ENCODE results near the gene VPREB1.
"Not testable (repeated sequence)": the region's sequence is repeated elsewhere in the genome, so short reads cannot be mapped to it uniquely, and the experiment has no call there.

VPREB1 gene

GRCh38 chr22:22214819-22215329 is 29.7 kb upstream of the VPREB1 start:
- DNase-seq, result no peak

DNA sequence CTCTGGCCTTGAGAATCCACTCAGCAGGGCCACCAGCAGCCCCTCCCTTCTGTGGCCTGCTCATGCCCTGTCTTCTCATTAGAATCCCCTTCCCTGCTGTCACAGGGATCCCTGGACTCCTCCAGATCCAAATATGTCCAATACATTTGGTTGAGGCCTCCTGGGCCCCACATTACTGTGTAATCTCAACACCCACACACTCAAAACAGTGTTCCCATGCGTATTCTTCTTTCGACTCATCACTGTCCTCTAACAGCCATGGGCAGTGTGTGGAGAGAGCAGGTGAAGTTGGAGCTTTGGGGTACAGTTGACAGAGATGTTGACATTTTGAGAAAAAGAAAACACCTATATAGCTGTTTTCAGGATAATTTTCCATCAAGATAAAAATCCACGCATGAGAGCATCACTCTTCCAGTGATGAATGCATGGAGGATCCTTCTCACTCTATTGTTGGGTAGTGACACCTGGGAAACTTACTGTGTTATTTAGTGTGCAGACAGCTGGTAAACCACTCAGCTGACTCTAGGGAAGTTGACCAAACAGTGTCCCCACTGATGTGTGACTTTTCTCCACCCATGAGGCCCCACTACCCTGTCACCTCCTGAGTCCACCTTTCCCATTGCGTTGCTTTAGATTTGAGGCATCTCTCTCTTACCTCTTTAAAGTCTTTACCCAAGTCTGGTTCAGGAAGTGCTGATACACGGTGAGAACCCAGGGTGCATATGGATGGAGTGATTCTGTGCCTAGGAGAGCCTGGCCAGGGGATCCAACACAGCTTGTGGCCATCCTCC is 28.7 kb upstream of the VPREB1 start:
- DNase-seq, result no peak

DNA sequence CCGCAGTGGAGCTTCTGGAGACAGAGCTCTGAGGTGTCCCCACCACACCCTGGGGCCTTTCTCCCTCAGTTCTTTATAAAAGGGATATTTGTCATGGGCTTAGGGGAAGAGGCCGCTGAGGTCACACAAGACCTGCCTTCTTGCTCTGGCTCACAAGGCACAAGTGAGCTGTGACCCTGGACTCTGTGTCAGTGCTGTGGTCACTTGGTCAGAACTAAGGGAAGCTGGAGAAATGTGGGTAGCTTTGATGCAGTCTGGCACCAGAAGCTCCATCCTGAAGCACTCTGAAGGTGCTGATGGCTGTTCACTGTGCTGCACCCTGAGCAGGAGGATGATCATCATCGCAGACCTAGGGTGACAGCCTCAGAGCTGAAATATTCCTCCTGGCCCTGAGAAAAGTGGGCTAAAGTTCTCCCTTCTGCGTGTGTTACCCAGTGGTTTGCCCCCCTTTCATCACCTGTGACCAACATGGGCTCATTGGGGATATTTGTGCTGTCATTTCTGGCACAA is 28.1 kb upstream of the VPREB1 start:
- DNase-seq, result no peak

- DNase-seq, result no peak
These were observed 26.3 kb upstream of the VPREB1 start for GRCh38 chr22:22218302-22218701.

GRCh38 chr22:22219140-22219996 is 25.2 kb upstream of the VPREB1 start:
- DNase-seq, result no peak

DNA sequence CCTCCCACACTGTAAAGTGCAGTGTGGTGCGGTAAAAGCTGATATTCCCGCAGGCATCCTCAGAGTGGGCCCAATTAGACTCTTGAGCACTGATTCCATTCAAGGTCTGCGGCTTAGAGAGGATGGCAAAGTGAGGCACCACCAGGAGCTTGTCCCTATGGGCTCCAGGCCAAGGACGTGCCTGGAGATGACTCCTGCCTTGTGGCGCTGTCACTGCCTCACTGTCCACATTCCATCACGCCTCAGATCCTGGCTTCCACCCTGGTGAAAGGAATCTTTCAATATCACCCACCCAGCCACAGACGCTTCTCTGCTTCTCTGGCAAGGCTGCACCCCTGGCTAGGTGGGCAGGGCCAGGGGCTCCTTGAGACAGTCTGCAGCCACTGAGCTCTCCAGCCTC is 23.5 kb upstream of the VPREB1 start:
- DNase-seq, result not testable (repeated sequence)

DNA sequence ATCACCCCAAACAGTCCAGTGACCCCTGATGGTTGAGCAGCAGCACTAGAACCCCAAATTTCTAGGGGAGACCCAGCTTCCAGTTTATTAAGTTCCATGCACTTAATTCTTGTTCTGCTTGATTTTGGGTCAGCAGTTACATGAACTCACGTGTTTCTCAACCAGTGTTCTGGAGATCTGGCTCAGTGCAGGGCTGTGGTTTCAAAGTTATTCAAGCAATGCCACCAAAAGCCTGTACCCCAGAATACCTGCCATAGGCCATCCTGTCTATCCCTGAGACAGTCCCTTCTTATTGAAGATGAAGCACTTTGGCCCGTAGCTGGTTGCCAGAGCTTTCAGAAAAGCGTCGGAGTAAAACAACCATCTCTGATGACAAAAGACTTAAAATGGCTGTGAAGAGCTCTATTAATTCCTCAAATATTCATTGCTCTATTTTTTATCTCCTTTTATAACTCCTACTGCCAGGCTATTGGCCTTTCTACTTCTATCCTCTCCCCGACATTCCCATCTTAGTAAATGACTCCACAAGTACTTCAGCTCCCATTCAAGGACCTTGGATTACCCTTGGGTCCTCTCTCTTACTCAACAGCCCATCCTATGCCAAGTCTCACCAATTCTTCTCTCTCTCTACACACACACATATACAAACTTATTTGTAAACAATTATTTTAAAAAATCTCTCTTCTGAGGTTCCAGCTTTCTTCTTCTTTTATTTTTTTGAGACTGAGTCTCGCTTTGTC is 18.0 kb upstream of the VPREB1 start:
- DNase-seq, result no peak

GRCh38 chr22:22228421-22228820 is 16.2 kb upstream of the VPREB1 start:
- DNase-seq, result no peak

- no peak for DNase-seq
These were observed 15.7 kb upstream of the VPREB1 start for GRCh38 chr22:22228921-22229320.

DNA sequence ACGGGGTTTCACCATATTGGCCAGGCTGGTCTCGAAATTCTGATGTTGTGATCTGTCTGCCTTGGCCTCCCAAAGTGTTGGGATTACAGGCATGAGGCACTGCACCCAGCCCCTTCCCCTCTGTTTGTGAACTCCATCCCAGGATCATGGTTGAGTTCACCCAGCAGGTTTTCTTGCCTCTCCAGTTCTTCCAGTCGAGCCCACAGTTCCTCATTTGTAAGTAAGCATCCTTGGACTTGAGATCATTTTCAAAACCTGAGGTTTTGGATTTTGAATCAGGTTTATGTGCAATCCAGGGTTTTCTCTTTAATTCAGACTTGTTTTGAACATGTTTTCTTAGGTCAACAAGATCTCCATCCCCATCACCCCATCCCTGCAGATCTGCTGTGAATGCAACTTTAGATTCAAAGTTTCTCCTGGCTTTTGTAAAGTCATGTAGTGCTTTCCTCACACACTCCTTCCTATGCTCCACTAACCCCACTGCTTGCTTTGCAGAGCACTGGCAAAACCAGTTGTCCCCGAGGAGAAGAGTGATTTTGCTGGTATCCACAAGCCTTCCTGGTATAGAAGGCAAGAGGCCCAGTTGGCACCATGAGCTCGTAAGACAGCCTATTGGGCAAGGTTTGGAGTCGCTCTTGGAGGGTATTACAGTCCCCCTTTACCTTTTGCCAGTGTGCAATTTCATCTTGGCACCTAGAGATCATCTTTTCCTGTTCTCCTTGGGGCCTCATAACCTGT is 14.7 kb upstream of the VPREB1 start:
- DNase-seq, result no peak

DNA sequence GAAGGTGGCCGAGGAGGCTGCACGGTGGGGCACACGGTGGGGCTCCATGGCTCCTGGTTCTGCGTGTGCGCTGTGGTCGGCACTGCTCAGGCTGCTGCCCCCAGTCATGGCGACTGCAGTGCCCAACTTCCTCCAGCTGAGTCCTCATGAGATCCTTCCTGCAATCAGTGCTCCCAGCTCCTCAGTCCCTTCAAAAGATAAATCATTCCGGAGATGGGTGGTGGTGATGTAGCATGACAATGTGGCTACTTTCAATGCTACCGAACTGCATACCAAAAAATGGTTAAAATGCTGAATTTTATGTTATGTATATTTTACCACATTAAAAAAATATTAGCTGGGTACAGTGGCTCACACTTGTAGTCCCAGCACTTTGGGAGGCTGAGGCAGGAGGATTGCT is 14.1 kb upstream of the VPREB1 start:
- no peak for DNase-seq

DNA sequence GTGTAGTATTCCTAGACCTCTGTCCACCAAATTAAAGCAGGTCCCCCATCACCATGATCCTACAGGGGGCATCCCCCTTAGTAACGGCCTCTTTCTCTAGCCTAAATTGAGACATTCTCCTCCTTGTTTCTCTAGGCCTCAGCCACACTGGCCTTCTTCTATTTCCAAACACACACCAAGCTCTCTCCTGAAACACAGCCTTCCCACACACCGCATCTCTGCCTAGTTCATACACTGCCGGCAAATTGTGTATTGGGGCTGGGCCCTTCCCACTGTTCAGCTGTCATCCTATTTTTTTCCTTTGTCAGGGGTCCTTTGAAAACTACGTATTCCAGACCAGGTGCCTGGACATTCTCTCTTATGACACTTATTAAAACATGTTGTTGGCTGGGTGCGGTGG is 11.5 kb upstream of the VPREB1 start:
- DNase-seq, result no peak

DNA sequence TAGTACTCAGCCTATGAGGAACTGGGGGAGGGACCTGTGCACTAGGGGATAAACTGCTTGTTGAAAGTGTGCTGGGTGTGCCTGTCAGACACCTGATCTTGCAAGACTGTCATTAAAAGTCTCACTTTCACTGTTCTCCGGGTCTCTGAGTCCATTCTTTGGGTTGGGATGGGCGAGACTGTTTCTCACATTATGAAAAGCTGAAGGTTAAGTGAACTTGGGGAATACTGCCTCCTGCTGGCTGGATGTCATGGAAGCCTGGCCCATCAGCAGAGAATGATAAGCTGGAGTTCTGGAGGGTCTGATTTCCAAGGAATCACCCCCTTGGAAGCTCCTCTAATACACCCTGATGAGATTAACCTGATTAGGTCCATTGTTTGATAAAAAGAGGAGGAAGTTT is 9.0 kb upstream of the VPREB1 start:
- no peak for DNase-seq

DNA sequence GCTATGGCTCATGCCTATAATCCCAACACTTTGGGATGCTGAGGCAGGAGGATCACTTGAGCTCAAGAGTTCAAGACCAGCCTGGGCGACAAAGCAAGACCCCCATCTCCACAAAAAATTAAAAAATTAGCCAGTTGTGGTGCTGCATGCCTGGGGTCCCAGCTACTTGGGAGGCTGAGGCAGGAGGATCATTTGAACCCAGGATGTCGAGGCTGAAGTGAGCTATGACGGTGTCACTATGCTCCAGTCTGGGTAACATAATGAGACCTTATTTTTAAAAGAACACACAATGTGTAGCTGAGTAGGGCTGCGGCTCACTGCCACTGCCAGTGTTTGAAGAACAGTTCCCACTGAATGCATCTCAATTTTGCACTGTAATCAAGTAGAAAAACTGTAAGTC is 7.1 kb upstream of the VPREB1 start:
- no peak for DNase-seq

- DNase-seq, result no peak
These were observed 5.2 kb upstream of the VPREB1 start for GRCh38 chr22:22239311-22239939.

- DNase-seq, result no peak
These were observed 3.1 kb upstream of the VPREB1 start for GRCh38 chr22:22241554-22241898.

DNA sequence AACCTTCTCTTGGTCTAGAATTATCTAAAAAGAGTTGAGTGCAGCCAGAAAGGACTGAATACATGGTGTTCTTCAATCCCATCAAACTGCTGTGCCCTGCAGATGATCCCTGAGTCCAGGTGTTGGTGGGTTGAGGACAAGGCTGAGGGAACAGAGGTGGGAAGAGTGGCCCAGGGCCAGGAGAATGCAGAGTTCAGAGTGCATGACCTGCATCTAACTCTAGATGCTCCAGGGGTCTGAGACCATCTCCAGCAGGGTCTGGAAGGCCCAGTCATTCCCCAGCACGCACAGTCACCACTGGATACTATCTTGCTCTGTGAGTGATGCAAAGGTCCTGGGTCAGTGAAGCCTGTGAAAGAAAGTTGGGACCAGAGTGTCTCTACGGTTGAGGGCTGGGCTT is 2.1 kb upstream of the VPREB1 start:
- DNase-seq, result no peak

DNA sequence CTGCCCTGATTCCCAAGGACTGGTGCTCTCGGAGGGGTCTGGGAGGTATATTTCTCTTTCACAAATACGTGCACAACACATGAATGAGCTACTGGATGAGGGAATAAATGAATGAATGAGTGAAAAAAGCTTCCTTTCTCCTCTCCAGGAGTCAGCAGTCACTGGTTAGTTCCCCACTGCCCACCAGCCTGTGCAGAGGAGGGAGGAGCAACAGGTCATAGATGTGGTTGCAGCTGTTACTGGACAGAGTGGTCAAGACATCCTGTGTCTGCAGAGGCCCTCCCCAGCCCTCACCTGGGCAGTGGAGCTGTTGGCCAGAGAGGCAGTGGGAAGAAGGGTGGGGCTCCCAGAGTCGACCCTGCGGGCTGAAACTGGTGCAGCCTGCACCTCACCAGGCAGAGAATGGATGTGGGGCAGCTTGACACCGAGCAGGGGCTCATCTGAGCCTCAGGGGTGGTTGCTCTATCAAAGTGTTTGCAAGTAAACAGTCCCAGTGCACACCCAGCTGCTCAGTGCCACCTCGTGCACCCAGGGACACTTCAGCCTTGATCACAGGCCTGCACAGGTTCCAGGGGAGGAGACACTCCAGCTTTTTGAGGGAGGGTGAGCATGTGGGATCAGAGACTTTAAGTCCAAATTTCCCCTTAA is 1.4 kb upstream of the VPREB1 start:
- no peak for DNase-seq

DNA sequence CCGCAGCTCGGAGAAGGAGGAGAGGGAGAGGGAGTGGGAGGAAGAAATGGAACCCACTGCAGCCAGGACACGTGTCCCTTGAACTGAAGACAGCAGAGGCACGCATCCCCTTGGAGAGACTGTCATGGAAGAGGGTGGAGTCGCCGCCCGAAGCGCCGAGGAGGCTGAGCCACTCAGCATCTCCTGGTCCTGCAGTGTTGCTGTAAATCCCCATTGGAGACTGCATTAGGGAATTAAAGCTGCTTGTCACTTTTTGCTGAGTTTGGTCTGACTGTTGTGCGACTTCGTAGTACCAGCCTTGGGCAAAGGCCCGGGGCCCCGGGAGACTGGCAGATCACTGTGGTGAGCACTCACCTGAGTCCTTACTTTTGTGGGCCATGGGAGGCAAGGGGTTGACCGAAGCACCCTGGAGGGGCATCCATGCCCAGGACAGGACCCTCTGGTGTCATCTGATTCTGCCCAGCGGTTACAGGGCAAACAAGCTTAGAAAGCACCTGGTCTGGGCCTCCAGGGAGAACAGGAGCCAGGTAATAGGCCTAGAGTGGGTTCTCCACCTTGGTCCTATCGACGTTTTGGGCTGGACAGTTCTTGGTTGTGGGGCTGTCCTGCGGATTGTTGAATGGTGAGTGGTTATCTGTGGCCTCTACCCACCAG is 797 bp downstream of the VPREB1 start:
- DNase-seq, result no peak

DNA sequence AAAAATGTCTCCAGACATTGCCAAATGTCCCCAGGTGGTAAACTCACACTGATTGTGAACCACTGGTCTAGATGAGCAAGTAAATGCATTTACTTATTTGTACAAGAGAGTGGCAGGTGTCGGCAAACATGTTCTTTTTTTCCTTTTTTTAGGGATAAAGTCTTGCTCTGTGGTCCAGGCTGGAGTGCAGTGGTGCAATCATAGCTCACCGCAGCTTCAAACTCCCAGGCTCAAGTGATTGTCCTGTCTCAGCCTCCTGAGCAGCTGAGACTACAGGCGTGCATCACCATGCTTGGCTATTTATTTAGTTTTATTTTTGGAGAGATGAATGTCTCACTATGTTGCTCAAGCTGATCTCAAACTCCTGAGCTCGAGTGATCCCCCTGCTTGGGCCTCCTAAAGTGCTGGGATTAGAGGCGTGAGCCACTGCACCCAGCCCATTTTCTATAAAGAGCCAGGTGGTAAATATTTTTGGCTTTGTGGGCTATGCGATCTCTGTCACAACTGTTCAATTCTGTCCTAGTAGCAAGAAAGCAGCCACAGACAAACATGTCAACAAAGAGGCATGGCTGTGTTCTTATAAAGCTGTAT is 1.4 kb downstream of the VPREB1 start:
- DNase-seq, result no peak

GRCh38 chr22:22246706-22247105 is 2.1 kb downstream of the VPREB1 start:
- no peak for DNase-seq

All from GDM1 (cell line).